Stimulated activated CD8-positive, alpha-beta memory T cell treated with anti-CD3 and anti-CD28 coated beads, Interleukin-4, amount 100 ng/mL, for 48 hours (primary cell): ENCODE measurements around the gene CCL3.
"Not testable (repeated sequence)": the region's sequence is repeated elsewhere in the genome, so short reads cannot be mapped to it uniquely, and the experiment has no call there.

Source experiments
- DNase-seq: peaks from one replicate; pipeline ENCODE4 v3.0.0-alpha.2; 2020

CCL3 gene

DNA sequence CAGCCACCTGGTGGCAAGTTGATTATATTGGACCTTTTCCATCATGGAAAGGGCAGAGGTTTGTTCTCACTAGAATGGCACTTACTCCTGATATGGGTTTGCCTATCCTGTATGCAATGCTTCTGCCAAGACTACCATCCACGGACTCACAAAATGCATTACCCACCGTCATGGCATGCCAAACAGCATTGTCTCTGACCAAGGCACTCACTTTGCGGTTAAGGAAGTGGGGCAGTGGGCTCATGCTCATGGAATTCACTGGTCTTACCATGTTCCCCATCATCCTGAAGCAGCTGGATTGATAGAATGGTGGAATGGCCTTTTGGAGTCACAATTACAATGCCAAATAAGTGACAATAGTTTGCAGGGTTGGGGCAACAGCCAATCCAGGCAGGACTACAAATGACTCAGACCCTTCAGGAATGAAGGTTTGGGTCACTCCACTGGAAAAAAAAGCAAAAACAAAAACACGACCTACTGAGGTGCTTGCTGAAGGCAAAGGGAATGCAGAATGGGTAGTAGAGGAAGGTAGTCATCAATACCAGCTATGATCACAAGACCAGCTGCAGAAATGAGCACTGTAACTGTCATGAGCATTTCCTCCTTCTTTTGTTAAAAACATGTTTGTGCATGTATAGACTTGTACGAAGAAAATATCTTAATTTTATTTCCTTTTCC is 25.2 kb upstream of the CCL3 start:
- DNase-seq, result not testable (repeated sequence)

DNA sequence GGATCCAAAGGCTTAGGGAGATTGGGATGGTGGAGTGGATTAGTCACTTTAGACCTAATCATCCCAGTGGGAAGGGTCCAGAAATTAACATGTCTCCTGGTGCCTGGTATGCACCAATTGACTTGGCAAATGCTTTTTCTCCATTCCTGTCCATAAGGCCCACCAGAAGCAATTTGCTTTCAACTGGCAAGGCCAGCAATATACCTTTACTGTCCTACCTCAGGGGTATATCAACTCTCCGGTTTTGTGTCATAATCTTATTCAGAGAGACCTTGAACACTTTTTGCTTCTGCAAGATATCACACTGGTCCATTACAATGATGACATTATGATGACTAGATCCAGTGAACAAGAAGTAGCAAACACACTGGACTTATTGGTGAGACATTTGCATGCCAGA is 23.2 kb upstream of the CCL3 start:
- not testable (repeated sequence) for DNase-seq

DNA sequence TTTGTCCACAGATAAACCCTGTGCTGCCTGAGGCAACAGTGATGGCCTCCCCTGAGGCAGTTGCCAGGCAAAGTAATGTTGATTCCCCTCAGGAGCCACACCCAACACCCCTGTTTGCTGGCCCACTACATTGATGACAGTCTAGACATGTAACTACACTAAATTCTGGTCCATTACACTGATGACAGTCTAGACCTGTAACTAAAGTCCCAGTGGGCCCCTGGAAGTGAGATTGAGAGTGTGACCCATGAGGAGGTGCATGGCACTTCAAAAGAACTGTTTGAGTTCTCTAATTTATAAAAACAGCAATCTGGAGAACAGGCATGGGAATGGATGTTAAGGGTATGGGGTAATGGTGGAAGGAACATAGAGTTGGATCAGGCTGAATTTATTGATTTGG is 22.6 kb upstream of the CCL3 start:
- no peak for DNase-seq

DNA sequence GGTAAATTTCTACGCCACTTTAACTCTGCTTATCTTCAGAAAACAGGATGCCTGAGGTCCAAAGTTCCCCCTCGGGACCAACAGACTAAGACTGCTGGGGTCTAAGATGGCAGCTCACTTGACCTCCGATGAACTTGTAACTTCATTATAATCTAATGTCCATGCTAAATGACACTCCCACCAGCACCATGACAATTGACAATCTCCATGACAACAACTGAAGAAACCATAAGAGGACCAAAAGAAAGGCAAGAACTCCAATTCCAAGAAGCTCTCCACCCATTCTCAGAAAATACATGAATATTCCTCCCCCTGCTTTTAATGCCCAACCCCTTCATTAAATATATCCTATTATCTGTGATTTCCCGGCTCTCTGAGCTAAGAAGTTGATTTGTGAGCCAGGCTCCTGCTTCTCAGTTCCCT is 21.1 kb upstream of the CCL3 start:
- no peak for DNase-seq

DNA sequence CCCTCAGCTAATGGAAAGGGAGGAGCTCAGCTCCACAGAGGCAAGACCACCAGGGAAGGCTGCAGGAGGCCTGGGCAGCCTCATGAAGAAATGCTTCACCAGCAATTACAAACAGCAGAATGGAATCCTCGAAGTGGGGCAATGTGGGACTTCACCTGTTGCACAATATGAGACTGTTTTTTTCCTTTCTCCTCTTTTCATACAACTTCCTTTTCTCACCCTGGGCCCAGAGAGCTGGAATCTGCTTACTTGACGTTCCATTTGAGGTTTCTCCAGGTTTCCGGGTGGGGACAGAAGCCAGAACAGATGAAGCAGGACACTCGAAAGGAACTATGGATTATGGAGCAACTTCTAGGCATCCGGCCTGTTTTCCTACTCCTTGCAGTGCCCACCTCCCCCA is 18.3 kb upstream of the CCL3 start:
- DNase-seq, result not testable (repeated sequence)

DNA sequence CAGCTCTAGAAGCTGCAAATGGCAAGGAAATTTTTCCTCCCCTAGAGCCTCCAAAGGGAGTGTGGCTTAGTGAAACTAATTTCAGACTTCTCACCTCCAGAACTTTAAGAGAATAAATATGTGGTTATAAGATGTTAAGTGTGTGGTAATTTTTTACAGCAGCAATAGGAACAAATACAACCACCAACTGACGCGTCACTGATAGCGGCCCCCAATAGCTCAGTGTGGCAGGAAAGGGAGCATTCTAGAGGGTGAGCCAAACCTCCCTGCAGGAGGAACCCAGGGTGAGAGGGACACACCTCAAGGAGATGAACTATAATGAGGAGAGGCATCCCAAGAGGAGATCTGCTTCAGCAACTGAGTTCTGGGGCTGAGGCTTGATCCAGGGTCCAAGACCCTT is 17.7 kb upstream of the CCL3 start:
- DNase-seq, result no peak

DNA sequence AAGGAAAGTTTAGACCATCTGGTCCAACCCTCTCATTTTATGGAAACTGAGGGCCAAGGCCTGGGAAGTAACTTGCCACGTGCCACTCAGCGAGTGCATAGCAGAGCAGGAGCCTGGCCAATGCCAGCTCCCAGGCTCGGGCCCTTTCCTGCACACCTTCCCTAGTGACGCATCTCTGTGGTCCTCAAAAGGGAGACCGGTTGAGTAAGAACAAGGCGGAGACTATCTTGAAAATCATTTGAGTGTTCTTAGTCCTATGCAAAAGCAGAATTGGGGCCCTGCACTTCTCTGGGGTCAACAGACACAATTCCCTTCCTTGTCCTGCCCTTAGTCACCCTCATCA is 16.5 kb upstream of the CCL3 start:
- DNase-seq, result no peak

DNA sequence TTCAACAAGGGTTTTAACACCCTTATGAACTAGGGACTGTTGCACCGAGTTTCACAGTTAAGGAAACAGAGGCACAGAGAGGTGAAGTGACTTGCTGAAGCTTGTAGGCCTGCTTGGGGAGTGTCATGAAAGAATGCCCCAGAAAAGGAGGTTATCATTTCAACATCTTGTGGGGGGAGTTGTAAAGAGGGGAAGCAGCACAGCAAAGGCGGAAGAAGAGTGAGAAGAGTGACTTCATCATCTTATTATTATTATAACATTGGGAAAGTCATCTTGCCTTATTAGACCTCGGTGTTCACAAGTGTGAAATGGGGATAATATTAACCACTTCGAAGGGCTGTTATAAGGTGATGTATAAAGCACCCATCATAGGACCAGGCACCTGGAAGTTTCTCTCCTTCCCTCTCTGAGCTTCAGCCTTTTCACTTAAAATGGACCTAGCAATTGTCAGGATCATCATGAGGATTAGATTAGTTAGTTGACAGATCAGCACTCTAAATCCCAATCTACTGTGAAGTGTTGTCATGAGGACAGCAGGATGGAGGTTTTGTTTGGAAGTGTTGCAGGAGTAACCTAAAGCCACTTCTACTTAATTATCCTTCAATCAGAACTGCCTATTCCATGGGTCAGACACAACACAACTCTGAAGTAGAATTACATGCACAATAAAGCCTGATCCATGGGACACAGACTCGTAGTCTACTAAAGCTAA is 16.0 kb upstream of the CCL3 start:
- DNase-seq, result no peak

DNA sequence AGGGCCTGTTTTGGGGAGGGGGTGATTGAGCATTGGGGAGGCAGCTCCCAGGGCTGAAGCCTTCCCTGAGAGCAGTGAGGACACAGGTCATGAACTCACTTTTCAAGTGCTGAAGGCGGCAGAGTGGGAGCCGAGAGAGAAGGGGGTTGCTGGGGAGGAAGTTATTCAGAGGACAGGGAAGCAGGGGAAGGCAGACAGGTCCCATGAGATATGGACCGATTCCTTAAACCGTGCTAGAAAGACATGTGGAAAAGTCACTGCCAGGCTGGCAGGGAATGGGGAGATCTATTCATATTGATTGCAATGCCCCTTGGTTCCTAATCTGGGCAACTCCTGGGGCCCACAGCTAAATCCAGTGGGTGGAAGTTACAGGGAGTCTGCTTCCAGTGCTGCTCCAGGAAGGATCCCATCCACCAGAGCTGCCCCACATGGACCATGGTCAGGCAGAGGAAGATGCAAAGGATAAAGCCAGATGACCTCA is 14.8 kb upstream of the CCL3 start:
- DNase-seq, result no peak

DNA sequence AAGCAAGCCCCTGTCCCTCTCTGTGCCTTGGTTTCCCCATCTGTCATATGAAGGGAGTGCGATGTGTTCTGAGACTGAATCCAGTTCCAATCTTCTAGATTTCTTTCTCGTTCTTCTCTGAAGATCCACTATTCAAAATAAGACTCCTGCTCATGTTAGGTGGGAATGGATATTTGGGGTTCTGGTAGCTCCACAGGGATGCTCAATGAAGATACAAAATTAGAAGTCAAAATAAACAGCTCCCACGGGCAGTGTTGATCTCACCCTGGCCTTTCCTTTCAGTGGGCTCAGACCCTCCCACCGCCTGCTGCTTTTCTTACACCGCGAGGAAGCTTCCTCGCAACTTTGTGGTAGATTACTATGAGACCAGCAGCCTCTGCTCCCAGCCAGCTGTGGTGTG is 14.3 kb upstream of the CCL3 start:
- not testable (repeated sequence) for DNase-seq

DNA sequence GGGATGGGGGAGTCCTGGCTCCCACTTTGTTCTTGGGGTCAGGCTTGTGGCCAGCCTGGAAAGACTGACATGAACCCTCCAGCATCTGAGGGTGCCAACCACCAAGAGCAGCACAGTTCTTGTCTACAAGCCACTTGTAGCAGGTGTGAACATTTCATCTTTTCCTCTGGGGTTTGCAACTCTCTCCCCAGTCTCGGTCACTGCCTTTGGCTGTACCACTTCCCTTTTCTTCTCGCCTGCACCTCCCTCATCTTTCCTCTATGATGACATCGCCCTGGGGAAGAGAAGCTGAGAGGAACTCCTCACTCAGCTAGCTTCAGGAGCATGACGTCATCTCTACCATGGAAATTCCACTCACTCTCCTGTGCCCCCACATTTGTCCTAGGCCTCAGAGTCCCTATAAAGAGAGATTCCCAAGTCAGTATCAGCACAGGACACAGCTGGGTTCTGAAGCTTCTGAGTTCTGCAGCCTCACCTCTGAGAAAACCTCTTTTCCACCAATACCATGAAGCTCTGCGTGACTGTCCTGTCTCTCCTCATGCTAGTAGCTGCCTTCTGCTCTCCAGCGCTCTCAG is 13.5 kb upstream of the CCL3 start, which contains the start of gene CCL4:
Gene CCL4, plus strand, starts transcription at position 427 of the 575 bp plus-strand sequence. Its CDS starts 79 bp downstream, at position 506.
- peak; percentile 64 for DNase-seq

DNA sequence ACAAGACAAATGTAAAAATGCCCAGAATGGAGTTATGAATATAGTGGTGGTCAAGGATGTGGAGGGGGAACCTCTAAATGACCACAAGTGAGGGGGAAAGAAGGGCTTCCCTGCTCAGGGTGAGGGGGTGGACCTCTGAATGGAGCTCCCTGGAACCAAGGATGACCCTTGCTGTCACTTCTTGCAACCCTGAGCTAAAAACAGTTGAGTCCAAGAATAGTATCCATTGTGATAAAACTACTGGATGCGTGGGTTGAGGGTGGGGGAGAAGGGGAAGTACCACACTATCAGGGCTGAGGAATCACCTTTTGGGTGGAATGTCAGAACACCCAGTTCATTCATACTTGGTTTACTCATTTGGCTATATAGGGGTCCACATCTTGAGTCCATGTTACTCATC is 9.1 kb upstream of the CCL3 start:
- DNase-seq, result not testable (repeated sequence)

DNA sequence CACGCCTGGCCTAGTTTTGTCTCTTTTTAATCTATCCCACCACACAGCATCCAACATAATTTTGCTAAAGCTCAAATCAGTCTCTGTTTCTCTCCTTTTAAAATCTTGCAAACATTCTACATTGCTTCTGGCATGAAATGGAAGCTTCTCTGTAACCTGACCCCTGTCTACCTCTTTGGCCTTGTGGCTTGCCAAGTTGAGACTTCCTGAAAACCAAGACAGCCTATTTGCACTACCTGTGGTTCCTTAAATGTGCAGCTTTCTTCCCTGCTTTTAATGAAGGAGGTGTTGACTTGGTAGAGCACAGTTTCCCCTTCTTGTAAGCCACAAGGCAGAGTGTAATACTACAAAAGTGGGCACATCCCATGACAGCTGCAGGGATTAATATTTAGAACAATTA is 6.0 kb upstream of the CCL3 start:
- no peak for DNase-seq

DNA sequence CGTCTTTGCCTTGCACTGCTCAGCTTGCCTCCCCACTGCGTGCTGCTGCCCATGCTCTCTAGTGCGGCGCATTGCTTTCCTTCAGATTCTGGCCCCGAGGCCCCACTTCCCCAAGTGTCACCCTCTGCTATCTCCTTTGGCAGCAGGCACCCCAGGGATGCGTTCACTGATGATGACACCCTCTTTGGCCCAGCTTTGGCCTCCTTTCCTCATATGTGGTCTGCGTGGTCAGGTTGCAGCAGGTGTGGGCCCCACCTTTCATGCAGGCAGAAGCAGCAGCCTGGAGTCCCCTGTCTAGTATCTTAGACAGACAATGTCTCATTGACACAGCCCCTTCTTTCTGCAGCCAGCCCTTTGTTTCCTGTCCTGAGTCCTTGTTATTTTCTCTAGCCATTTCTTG is 4.8 kb upstream of the CCL3 start:
- no peak for DNase-seq

DNA sequence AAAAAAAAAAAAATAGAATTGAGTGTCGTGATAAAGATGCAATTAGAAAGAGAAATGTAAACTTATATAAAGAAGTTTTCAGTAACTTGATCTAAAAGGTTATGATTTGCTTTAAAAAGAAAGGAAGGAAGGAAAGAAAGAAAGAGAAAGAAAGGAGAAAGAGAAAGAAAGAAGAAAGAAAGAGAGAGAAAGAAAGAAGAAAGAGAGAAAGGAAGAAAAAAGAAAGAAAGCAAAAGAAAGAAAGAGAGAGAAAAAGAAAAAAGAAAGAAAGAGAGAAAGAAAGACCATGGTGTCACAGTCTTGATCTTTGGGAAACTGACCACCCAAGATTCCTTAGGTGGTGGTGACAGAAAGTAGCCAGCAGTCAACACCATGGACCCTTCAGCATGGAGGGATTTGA is 4.3 kb upstream of the CCL3 start:
- DNase-seq, result no peak

DNA sequence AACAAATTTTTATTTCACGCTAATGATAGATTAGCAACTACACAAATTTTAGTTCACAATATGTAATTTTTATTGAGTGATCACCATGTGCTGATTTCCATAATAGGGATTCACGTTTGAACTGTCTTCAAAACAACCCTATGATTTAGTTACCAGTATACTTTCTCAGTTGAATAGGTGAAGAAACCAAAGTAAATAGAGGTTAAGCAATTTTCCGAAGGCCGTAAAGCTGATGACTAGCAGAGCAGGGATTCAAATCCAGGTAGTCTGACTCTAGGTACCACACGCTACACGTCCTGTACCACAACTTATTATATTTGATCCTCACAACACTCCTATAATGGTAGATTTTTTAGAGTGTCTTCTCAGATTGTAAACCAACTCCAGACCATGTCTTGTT is 2.8 kb upstream of the CCL3 start:
- not testable (repeated sequence) for DNase-seq

DNA sequence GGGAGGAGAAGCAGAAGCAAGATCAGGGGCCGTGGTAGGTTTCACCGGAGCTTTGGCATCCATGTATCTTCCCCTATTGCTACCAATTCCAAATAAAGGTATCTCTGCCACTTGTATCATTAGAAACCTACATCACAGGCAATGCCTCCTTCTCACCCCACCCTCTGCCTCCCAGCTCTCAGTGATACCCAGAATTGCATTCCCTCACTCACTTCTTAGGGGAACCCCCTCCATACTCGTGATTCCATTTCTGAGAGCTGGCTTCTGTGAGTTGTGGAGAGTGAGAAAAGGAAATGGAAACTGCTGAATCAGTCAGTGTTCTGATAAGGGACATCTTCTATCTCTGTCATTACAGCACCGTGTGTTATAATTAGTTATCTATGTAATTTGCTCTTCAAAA is 2.3 kb upstream of the CCL3 start:
- DNase-seq, result peak; percentile 60

DNA sequence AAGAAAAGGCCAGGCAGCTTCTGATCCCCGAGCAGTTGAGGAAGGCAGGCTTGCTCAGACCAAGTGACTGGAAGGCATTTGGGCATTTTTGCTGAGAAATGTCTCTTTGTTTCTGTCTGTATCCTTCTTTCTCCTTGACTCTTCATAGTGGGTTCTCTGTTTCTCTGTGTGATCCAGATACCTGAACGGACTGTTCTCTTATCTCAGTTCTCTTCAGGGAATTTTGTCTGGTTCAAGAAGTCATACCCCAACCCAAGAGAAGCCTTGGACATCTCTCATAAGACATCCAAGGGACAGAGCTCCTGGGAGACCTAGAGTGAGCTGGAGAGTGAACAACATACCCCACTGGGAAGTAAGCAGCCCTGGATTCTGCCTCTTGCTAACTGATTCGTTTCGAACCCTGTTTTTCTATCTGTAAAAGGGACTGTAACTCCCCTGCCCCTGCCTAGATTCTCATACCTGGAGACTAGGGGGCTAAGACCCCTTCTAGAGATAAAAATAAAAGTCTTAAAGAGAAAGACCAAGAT is 541 bp downstream of the CCL3 start:
- DNase-seq, result no peak

DNA sequence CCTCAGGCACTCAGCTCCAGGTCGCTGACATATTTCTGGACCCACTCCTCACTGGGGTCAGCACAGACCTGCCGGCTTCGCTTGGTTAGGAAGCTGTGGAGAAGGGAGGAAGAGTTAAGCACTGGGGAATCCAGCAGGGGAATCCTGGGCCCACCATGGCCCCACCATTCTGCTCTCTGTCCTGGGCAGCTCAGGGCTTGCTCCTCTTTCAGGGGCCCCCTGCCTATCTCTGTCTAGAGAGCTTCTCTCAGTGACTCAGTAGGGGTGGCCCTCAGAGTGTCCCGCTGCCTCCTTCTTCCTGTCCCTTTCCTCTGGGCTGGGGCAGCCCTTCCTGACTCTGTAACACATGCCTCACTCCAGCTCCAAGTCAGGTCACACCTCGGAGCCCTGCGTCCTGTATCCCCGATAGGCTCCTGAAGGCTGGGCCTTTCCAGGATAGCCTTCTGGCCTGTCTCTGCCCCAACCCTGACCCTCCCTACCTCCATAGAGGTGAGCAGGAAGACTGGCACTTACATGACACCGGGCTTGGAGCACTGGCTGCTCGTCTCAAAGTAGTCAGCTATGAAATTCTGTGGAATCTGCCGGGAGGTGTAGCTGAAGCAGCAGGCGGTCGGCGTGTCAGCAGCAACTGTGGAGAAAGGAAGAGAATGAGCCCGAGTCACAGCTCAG is 1.1 kb downstream of the CCL3 start:
- peak; percentile 49 for DNase-seq

DNA sequence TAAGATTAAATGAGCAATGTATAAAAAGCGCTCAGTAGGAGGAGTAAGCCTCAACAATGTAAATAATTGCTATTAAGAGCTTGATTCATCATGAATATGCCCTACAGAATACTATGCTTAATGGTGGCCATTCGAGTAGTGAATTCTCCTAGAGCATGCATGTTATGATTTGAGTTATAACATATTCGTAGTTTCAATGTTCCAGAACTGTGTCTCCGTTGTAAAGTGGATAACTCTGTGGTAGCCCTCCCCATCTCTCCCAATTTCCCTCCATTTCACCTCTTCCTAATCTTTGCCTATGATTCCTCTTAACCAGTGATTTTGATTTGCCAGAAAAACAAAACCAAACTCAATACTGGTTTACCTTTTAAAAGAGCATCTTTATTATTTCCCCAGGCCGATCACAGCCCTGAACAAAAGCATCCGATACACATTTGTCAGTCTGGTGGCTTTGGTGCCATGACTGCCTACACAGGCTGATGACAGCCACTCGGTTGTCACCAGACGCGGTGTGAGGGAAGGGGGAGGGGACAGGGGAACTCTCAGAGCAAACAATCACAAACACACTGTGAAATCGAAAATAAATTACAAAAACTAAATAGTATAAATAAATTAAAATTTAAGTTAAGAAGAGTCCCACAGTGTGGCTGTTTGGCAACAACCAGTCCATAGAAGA is 1.9 kb downstream of the CCL3 start:
- not testable (repeated sequence) for DNase-seq

DNA sequence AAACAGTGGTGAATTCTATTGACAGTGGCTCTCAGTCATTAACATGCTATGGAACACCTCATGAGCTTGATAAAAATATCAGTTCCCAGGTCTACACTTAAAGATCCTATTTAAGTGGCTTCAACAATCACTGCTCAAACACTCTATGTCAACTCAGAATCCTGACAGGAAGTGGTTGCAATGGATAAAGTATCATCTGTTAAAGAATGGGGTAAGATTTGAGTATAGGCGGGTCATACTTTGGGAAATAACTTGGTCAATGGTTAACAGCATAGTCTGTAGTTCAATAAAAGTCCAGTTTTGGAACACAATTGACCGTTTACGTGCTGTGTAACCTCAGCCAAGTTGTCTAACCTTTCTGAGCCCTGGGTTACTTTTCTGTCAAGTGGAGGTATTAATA is 2.5 kb downstream of the CCL3 start:
- DNase-seq, result not testable (repeated sequence)

DNA sequence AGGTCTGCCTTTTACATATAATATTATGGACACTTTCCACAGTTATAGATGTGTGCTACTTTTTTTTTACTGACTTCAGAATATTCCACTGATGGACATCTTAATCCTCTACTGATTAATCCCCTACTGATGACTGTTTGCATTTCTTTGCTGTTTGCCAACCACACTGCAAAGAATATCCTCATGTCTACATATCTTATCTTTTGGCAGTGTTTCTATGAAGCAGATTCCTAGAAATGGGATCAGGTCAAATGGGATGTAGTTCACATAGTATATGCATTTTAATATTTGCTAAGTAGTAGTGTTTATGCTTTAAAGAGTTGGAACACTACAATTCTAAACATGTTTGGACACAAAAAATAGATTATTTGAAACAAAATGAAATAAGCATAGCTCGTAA is 3.2 kb downstream of the CCL3 start:
- no peak for DNase-seq

DNA sequence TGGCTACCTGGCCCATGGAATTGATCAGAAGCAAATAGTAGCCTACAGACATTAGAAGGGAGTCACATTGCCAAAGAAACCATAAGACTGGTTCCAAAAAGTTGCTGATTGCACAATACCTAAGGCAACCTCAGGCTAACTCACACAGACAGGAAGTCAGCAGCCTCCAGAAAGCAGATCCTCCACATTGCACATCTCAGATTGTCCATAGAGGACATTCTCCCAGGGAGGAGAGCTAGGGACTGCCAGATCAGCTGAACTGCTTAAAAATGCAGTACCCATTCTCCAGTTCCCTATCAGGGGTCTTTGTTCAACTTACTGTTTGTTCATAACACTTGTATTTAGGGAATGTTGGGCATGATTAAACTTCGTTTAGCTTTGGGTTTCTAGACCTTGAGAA is 4.2 kb downstream of the CCL3 start:
- DNase-seq, result no peak
